C4-2B (cell line): ENCODE results near the gene SHB.

Experiments used
- H3K27ac ChIP-seq: fragments of 450-650 bp; 2 replicates; pipeline ENCODE4 v1.5.1; 2017
- ZFX ChIP-seq: fragments of 450-650 bp; IDR thresholded peaks from 2 replicates; pipeline ENCODE4 v1.6.1; 2017
- TF ChIP-seq, protein P1 (sequence below): fragments of 450-650 bp; conservative IDR thresholded peaks from 2 replicates; pipeline ENCODE4 v1.5.1; 2017; ENCODE audit warnings: mild to moderate bottlenecking

SHB gene

DNA sequence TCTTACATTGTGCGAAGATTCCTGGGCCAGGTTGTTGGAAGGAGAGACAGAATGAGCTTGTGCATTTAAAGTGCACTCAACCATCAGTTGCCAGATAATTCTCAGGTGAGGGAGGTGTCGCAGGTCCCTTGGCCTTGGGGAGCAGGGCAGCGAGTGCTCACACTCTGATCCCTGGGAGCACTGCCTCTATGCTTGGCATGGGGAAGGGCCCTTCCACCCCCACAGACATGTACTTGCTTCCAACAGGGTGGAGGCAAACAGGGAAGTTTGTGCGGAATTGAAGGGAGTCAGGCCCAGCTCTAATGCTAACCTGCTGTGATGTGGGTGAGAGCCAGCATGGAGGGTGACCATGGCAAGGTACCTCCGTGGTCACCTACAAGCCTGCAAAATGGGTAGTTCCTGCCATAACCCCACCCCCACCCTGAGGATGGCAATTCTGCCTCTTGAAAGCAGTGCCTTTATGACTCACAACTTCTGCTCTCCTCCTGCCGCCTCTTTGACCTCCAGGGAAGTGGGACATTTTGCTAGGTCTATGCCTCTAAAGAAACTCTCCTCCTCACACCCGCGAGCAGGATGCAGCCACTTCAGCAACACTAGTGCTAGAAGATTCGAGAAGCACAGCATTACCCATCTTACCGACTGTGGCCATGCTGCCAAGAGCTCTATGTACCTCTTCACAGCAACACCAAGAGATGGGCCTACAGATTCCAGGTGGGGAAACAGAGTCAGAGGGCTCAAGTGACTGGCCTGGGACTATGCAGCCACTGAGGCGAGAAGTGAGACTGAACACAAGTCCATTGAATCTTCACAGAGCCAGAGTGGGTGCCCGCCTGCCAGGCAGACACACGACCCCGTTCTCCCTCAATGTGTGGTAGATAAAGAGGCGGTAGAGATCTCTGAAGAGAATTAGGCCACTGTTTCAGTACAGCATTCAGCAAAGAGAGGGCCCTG is 143.0 kb downstream of the SHB start:
- TF ChIP-seq, protein P1, sequence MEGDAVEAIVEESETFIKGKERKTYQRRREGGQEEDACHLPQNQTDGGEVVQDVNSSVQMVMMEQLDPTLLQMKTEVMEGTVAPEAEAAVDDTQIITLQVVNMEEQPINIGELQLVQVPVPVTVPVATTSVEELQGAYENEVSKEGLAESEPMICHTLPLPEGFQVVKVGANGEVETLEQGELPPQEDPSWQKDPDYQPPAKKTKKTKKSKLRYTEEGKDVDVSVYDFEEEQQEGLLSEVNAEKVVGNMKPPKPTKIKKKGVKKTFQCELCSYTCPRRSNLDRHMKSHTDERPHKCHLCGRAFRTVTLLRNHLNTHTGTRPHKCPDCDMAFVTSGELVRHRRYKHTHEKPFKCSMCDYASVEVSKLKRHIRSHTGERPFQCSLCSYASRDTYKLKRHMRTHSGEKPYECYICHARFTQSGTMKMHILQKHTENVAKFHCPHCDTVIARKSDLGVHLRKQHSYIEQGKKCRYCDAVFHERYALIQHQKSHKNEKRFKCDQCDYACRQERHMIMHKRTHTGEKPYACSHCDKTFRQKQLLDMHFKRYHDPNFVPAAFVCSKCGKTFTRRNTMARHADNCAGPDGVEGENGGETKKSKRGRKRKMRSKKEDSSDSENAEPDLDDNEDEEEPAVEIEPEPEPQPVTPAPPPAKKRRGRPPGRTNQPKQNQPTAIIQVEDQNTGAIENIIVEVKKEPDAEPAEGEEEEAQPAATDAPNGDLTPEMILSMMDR = no peak
- TF ChIP-seq ZFX = no peak
- no peak overlapping the region for H3K27ac ChIP-seq

DNA sequence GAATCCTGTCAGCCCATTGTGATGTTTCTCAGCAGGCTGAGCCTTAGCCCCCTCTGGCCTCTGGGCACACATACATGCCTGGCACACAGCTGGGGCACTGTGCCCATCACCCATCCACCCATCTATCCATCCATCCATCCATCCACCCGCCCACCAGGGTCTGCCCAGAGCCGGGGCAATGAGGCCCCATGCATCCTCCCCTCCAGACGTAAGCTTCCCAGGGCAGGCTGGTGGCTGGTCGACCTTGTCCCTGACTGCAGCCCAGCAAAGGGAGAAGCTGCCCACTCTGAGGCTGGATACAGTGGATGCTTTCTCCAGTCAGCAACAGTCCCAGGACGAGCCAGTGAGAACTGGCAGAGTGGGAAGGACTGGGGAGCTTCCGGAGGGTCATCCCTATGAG is 144.0 kb downstream of the SHB start:
- H3K27ac ChIP-seq = no peak overlapping the region

DNA sequence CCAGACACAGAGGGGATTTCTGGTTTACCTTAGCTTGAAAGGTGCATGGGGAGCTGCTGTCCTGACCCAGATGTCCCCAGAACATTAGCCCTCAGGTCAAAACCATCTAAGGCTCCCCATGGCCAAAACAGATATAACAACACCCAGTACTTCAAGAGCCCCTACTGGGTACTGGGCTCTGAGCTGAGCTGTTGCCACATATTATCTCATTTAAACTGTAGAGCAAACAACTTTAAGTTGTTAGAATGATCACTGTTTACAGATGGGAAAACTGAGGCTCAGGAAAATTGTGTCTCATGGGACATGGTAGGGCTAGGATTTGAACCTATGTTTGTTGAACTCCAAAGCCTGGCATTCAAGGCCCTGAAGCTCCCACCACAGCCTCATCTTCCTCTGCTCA is 144.5 kb downstream of the SHB start:
- H3K27ac ChIP-seq = no peak overlapping the region
- TF ChIP-seq ZFX = no peak
- TF ChIP-seq, protein P1 = no peak

More for the DNA sequence above, 144.0 kb downstream of the SHB start:
- TF ChIP-seq, protein P1 = no peak
- no peak for TF ChIP-seq ZFX

DNA sequence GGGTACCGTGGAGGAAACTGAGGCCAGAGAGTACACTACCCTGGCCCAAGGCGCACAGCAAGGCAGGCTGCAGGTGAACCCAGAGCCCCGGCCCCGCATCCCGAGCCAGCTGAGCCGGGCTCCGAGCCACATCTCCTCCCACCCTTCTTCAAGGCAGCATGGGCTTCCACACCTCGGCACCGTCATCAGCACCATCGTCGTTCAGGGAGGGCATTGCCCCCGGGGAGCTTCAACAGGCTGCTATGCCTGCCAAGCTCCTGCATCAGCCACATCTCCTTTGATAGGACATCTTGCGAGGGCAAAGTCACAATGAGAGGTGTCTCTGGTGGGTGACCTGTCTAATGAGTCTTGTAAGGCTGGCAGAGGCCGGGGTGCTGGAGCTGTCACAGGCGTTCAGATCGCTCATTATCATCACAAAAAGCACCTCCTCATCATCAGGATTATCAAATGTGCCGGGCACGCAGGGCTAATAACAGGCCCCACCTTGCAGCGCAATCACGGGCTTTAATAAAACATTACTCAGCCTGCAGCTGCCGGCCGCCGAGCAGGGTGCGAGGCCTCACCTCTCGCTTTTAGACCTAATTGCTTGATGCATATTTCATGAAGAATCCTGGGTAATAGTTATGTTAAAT is 145.1 kb downstream of the SHB start:
- TF ChIP-seq, protein P1 = no peak
- TF ChIP-seq ZFX = no peak
- H3K27ac ChIP-seq = no peak overlapping the region

DNA sequence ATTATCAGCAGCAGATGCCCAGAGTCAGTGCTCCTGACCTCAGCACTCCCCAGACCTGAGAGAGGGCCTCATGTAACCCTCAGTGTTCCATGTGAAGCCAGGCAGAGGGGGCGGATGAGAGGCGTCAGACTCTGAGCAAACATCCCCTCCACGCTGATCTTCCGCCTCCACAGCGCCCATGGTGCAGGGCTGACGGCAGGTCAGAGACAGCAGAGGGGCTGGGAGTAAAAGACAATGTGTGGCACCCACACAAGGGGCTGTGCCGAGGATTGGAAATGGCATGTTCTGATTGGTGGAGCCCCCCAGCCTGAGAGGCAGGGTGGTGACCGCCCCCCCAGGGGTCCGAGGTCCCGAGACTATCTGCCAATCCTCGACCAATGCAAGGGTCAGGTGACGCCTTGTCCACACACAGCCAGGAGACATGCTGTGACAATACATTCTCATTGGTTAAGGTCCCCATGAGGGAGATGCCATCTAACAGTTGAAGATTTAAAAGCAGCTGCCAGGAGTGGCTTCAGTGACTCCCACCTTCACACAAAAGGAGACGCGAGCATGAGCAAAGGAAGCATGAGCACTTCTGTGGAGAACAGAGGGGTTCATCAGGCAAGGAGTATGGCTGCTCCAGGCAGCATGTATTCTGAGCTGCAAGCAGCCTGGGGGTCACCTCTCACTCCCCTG is 145.8 kb downstream of the SHB start:
- no peak overlapping the region for H3K27ac ChIP-seq

DNA sequence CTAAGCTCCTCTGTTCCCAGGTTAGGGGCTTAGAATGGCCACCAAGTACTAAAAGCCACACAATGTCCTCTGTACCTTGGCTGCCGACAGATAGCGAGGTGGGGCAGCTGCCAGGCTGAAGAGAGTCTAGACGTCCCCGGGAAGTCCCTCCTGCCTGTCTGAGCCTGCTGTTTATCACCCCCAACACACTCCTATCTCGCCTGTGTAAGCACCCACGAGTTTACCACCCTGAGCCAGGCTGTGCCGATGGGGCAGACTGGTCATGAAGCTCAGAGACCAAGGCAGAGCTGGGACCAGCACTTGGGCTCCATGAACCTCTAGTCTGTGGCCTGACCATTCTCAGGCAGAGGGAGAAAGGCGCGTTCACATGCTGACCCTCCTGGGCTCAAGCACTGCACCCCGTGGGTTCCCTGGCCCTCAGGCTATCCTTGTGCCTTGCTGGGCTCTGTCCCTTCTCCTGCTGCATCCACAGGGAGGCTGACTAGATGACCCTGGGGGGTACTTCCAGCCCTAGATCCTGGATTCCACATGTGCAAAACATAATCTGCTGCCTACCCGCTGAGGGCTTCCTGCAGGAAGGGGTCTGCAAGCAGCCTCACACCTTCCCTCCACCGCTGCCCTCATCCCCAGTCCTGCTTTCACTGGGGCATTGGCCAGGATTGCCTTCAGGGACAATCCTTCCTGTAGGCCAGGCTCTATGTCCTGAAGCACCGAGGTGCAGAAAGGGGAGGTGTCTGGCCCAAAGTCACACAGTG is 146.5 kb downstream of the SHB start:
- TF ChIP-seq, protein P1 = no peak
- no peak for TF ChIP-seq ZFX
- no peak overlapping the region for H3K27ac ChIP-seq

More for the DNA sequence above, 145.8 kb downstream of the SHB start:
- TF ChIP-seq ZFX = no peak
- TF ChIP-seq, protein P1 = no peak
